CD4-positive, alpha-beta T cell treated with Interleukin-6 at 100 ng/mL for 8 hours (primary cell): ENCODE data around the gene HLA-DMA.
A peak's percentile ranks its signal among the peaks of the same experiment; 100 is the strongest.

ENCODE experiments used
- DNase-seq: peaks from one replicate; pipeline ENCODE4 v3.0.0-alpha.2; 2020; ENCODE audit warnings: mixed read lengths, low spot score

Gene HLA-DMA

GRCh38 chr6:32974541-32975308 is 21.8 kb upstream of the HLA-DMA start:
- DNase-seq, result no peak

GRCh38 chr6:32974016-32974333 is 21.1 kb upstream of the HLA-DMA start:
- peak; percentile 48 for DNase-seq

GRCh38 chr6:32973144-32974015 is 20.5 kb upstream of the HLA-DMA start:
- DNase-seq, result peak; percentile 39

- peak; percentile 49 for DNase-seq
Measured at GRCh38 chr6:32972353-32973143, 19.7 kb upstream of the HLA-DMA start.

- peak; percentile 99 for DNase-seq
Measured at GRCh38 chr6:32971581-32972352, 18.9 kb upstream of the HLA-DMA start.

GRCh38 chr6:32971242-32971580 is 18.3 kb upstream of the HLA-DMA start:
- no peak for DNase-seq

GRCh38 chr6:32970413-32971241 is 17.7 kb upstream of the HLA-DMA start:
- DNase-seq, result peak; percentile 77

- DNase-seq, result peak; percentile 63
Measured at GRCh38 chr6:32969685-32970412, 17.0 kb upstream of the HLA-DMA start.

- peak; percentile 49 for DNase-seq
Measured at GRCh38 chr6:32968867-32969684, 16.2 kb upstream of the HLA-DMA start.

- peak; percentile 97 for DNase-seq
Measured at GRCh38 chr6:32968093-32968866, 15.4 kb upstream of the HLA-DMA start, which contains the start of gene BRD2. Gene BRD2, plus strand, starts transcription at chr6:32968594. Its CDS starts 4,305 bp downstream, at chr6:32972899.

GRCh38 chr6:32967151-32968091 is 14.5 kb upstream of the HLA-DMA start:
- DNase-seq, result peak; percentile 38

- DNase-seq, result no peak
Measured at GRCh38 chr6:32964776-32965175, 11.9 kb upstream of the HLA-DMA start.

GRCh38 chr6:32963866-32964265 is 11.0 kb upstream of the HLA-DMA start:
- no peak for DNase-seq

GRCh38 chr6:32962213-32962826 is 9.4 kb upstream of the HLA-DMA start:
- no peak for DNase-seq

GRCh38 chr6:32960563-32960962 is 7.7 kb upstream of the HLA-DMA start:
- no peak for DNase-seq

- no peak for DNase-seq
Measured at GRCh38 chr6:32956176-32956575, 3.3 kb upstream of the HLA-DMA start.
